Aorta (tissue), 5 donors: ENCODE measurements around the gene XPR1. TPM values are rescaled to one million over a fixed set of nuclear protein-coding genes. Genes with fewer than 3 reads are reported as not detected.

Experiments
- ATAC-seq: fragments of 200-7000 bp; cut with Tn5 transposase; one replicate; pipeline ENCODE4 v1.9.1; 2022; ENCODE audit warnings: moderate library complexity; ENCODE audit not compliant: low FRiP score
- DNase-seq, 2 donors: peaks; one replicate each; pipeline ENCODE4 v3.0.0-alpha.2; 2020
- H3K27ac ChIP-seq, 2 donors: one replicate each; pipeline ENCODE4 v1.5.1; 2013; ENCODE audit warnings: low read length in 2 of 2, mild to moderate bottlenecking in 2 of 2, moderate library complexity in 2 of 2, control low read depth in 1 of 2, inconsistent platforms in 1 of 2, low read depth in 1 of 2
- H3K27me3 ChIP-seq, 2 donors: one replicate each; pipeline ENCODE4 v1.6.1; 2013; ENCODE audit warnings: control low read depth in 1 of 2, low read length in 1 of 2, mild to moderate bottlenecking in 1 of 2, moderate library complexity in 1 of 2; ENCODE audit not compliant: insufficient read depth in 2 of 2, control insufficient read depth in 1 of 2
- H3K36me3 ChIP-seq, 2 donors: one replicate each; pipeline ENCODE4 v1.6.1; 2013; ENCODE audit warnings: control low read depth in 1 of 2, low read length in 1 of 2, mild to moderate bottlenecking in 1 of 2; ENCODE audit not compliant: insufficient read depth in 2 of 2, control insufficient read depth in 1 of 2
- H3K4me1 ChIP-seq, 2 donors: one replicate each; pipeline ENCODE4 v1.6.1; 2013; ENCODE audit warnings: low read length in 2 of 2, control low read depth in 1 of 2, mild to moderate bottlenecking in 1 of 2, moderate library complexity in 1 of 2; ENCODE audit not compliant: insufficient read depth in 2 of 2, control insufficient read depth in 1 of 2
- H3K4me3 ChIP-seq, 2 donors: one replicate each; pipeline ENCODE4 v1.5.1; 2013; ENCODE audit warnings: low read length in 2 of 2, control low read depth in 1 of 2, mild to moderate bottlenecking in 1 of 2
- H3K9me3 ChIP-seq: one replicate; pipeline ENCODE4 v1.6.1; 2013; ENCODE audit warnings: mild to moderate bottlenecking, low read length; ENCODE audit not compliant: control insufficient read depth
- WGBS, 2 donors: extraction: QIAGEN DNeasy Blood & Tissue Kit; methylation state at CpG; one replicate each; pipeline ENCODE4 v1.1.7; 2013; 5-methylcytosine and 5-hydroxymethylcytosine counted together
- intact Hi-C, 2 donors: fragments of 100-400 bp; cut with DNase I; formaldehyde crosslinking; loops; one replicate each; pipeline versions ENCODE4 v1.14.2 to v1.15.0; 2022
- polyA plus RNA-seq, 2 donors: library from polyadenylated mRNA; stranded (reverse); fragments of 200-250 nt; gene quantifications; one replicate each; pipeline ENCODE4 v1.2.3, GENCODE V29; 2013
- total RNA-seq, 2 donors: library from RNA; stranded (reverse); fragmentation: NEBNext Ultra II Directional; extraction: Animal tissue kit (Norgen Biotek cat#: 25700); gene quantifications; one replicate each; pipeline ENCODE4 v1.2.1, GENCODE V29; 2021
- donor health status: healthy with polysubstance abuse.
- donor health status: Bipolar disorder and iron deficiency.
- donor health status: DM: no; HTN: no; CAD: no.
- donor health status: DM: no; HTN: no; CAD: no.
- donor health status: DM: yes; HTN: yes; CAD: no.

XPR1 gene
- total and polyA plus RNA-seq, 4 donors, result 4.6 to 55.4 (median 15.6) TPM

GRCh38 chr1:180632326-180633056, 669 bp downstream of the XPR1 start:
- 1% methylated on average over 17 to 44 of the region's 44 CpGs for WGBS, 2 donors
- DNase-seq (peak in 1 of 2 donors; percentile 89), ATAC-seq (peak; percentile 82)
- H3K4me1 ChIP-seq, result no peaks in the 10 kb centered on the region
- no peaks in the 10 kb centered on the region for H3K27me3 ChIP-seq
- H3K27ac ChIP-seq, result peak overlapping the region; percentile 31 to 60
- H3K4me3 ChIP-seq, result peak overlapping the region; percentile 73 to 91
- intact Hi-C loops, result loop anchor here (5.0 to 10.0 kb wide), 4 partner anchors 90 to 230 kb away; no protein-coding TSS in a partner anchor
- H3K36me3 ChIP-seq, result no peaks in the 10 kb centered on the region
- no peaks in the 10 kb centered on the region for H3K9me3 ChIP-seq

- ATAC-seq, result no peak
- intact Hi-C loops, result loop anchor here (5.0 to 10.0 kb wide), 4 partner anchors 91 to 229 kb away; no protein-coding TSS in a partner anchor
Observed at GRCh38 chr1:180633057-180634056, 1.5 kb downstream of the XPR1 start.

GRCh38 chr1:180636138-180636537, 4.3 kb downstream of the XPR1 start:
- no peaks in the 10 kb centered on the region for H3K9me3 ChIP-seq
- no peak for ATAC-seq
- no peak for DNase-seq
- H3K4me1 ChIP-seq, result no peaks in the 10 kb centered on the region
- intact Hi-C loops, result loop anchor here in 1 of 2 donors (10.0 kb wide), 1 partner anchor 219 kb away; no protein-coding TSS in a partner anchor
- 21 to 32% methylated on average over 5 of the region's 5 CpGs for WGBS, 2 donors
- H3K27me3 ChIP-seq, result no peaks in the 10 kb centered on the region
- H3K27ac ChIP-seq, result no peak overlapping the region
- no peaks in the 10 kb centered on the region for H3K36me3 ChIP-seq
- H3K4me3 ChIP-seq, result no peak overlapping the region

More at GRCh38 chr1:180633057-180634056, 1.5 kb downstream of the XPR1 start:
- Histone ChIP-seq H3K4me1 (no peaks in the 10 kb centered on the region), H3K27me3 (no peaks in the 10 kb centered on the region), H3K36me3 (no peaks in the 10 kb centered on the region), H3K4me3 (peak overlapping the region; percentile 73 to 91), H3K9me3 (no peaks in the 10 kb centered on the region), H3K27ac (no peak overlapping the region)
- no peak for DNase-seq
- WGBS, 2 donors, result 73 to 75% methylated on average over 3 of the region's 3 CpGs

- DNase-seq, result no peak
- H3K27me3 ChIP-seq, result no peaks in the 10 kb centered on the region
- H3K4me1 ChIP-seq, result peaks cover 0 to 4% of the 10 kb centered on the region in 2 donors
- no peak overlapping the region for H3K27ac ChIP-seq
- H3K36me3 ChIP-seq, result no peaks in the 10 kb centered on the region
- intact Hi-C loops, result loop anchor here in 1 of 2 donors (10.0 kb wide), 1 partner anchor 215 kb away; no protein-coding TSS in a partner anchor
- no peak overlapping the region for H3K4me3 ChIP-seq
- no peak for ATAC-seq
- H3K9me3 ChIP-seq, result no peaks in the 10 kb centered on the region
Observed at GRCh38 chr1:180639871-180640270, 8.0 kb downstream of the XPR1 start.

- DNase-seq, result no peak
- WGBS, 2 donors, result 95 to 99% methylated on average over 3 of the region's 3 CpGs
- Histone ChIP-seq H3K9me3 (no peaks in the 10 kb centered on the region), H3K4me3 (no peak overlapping the region), H3K27ac (no peak overlapping the region), H3K36me3 (no peaks in the 10 kb centered on the region), H3K4me1 (peaks cover 0 to 4% of the 10 kb centered on the region in 2 donors), H3K27me3 (no peaks in the 10 kb centered on the region)
- ATAC-seq, result no peak
- intact Hi-C loops, result no loop called here
Observed at GRCh38 chr1:180640531-180640949, 8.7 kb downstream of the XPR1 start.

- ATAC-seq (no peak), DNase-seq (no peak)
- no peaks in the 10 kb centered on the region for H3K9me3 ChIP-seq
- intact Hi-C loops, result no loop called here
- H3K4me1 ChIP-seq, result peaks cover 0 to 4% of the 10 kb centered on the region in 2 donors
- H3K27me3 ChIP-seq, result no peaks in the 10 kb centered on the region
- peaks cover 0 to 3% of the 10 kb centered on the region in 2 donors for H3K36me3 ChIP-seq
- no peak overlapping the region for H3K27ac ChIP-seq
- no peak overlapping the region for H3K4me3 ChIP-seq
Observed at GRCh38 chr1:180641662-180642061, 9.8 kb downstream of the XPR1 start.

- no peak overlapping the region for H3K4me3 ChIP-seq
- intact Hi-C loops, result no loop called here
- H3K27ac ChIP-seq, result no peak overlapping the region
- no peaks in the 10 kb centered on the region for H3K27me3 ChIP-seq
- peaks cover 0 to 4% of the 10 kb centered on the region in 2 donors for H3K4me1 ChIP-seq
- H3K9me3 ChIP-seq, result no peaks in the 10 kb centered on the region
- H3K36me3 ChIP-seq, result peaks cover 0 to 3% of the 10 kb centered on the region in 2 donors
- WGBS, 2 donors, result 90 to 93% methylated on average over 1 of the region's 1 CpG
- ATAC-seq (no peak), DNase-seq (no peak)
Observed at GRCh38 chr1:180642781-180643180, 11.0 kb downstream of the XPR1 start.

GRCh38 chr1:180643693-180644092, 11.9 kb downstream of the XPR1 start:
- WGBS, 2 donors, result 8 to 10% methylated on average over 1 of the region's 1 CpG
- H3K4me1 ChIP-seq, result peaks cover 0 to 4% of the 10 kb centered on the region in 2 donors
- H3K4me3 ChIP-seq, result no peak overlapping the region
- no peak for DNase-seq
- peaks cover 0 to 3% of the 10 kb centered on the region in 2 donors for H3K36me3 ChIP-seq
- intact Hi-C loops, result no loop called here
- H3K27ac ChIP-seq, result no peak overlapping the region
- no peaks in the 10 kb centered on the region for H3K27me3 ChIP-seq
- H3K9me3 ChIP-seq, result no peaks in the 10 kb centered on the region
- no peak for ATAC-seq
